HCT116 (cell line): ENCODE results near the gene ZNF148. TPM values are rescaled to one million over a fixed set of nuclear protein-coding genes. Genes with fewer than 3 reads are reported as not detected.

Experiments used
- ATAC-seq: fragments of 200-7000 bp; cut with Tn5 transposase; 2 replicates; pipeline ENCODE4 v1.9.1; 2020; ENCODE audit warnings: mild to moderate bottlenecking, moderate library complexity
- BruUV-seq: library from RNA; stranded (reverse); fragments of 400-500 nt; replicated peaks from 2 replicates; lab custom pipeline; 2021; lab: Mats Ljungman, UMichigan
- CTCF ChIA-PET: fragments of 300-600 bp; sonication (Branson Sonifier 250); formaldehyde crosslinking; loops from one replicate; lab custom pipeline; 2021; ENCODE audit warnings: antibody characterized with exemption; lab: Charles Lee
- POLR2A ChIA-PET: fragments of 300-600, 350-600 bp; sonication (Branson Sonifier 250); formaldehyde crosslinking; loops from one replicate; lab custom pipeline; 2021; ENCODE audit warnings: antibody characterized with exemption; lab: Charles Lee
- RAD21 ChIA-PET, 2 experiments: fragments of 300-600 bp; sonication (Branson Sonifier 250); formaldehyde crosslinking; loops; one replicate each; lab custom pipeline; 2023; ENCODE audit warnings: low total read pairs in 2 of 2; ENCODE audit not compliant: uncharacterized antibody in 2 of 2, unreplicated experiment in 2 of 2, low non-redundant PET in 1 of 2; lab: Charles Lee
- DNase-seq: peaks from one replicate; pipeline ENCODE4 v3.0.0-alpha.2; 2010; ENCODE audit warnings: low read depth, low spot score
- H2AFZ ChIP-seq: fragments of 200-600 bp; shearing (Covaris generic), sonication (generic); 2 replicates; pipeline ENCODE4 v1.6.1; 2017; ENCODE audit warnings: low read depth, mixed run types, mixed read lengths, antibody characterized with exemption, low read length; ENCODE audit not compliant: poor library complexity, severe bottlenecking
- H3K27ac ChIP-seq: 2 replicates; pipeline ENCODE4 v1.5.1; 2012; ENCODE audit warnings: low read depth, low read length
- H3K27me3 ChIP-seq: fragments of 200-600 bp; sonication (generic); 2 replicates; pipeline ENCODE4 v1.6.1; 2016; ENCODE audit warnings: mixed run types, low read length, mixed read lengths; ENCODE audit not compliant: insufficient read depth
- H3K36me3 ChIP-seq, 2 experiments: fragments of 200-500 bp in 1 of 2; fragments of 200-600 bp in 1 of 2; sonication (Bioruptor generic) in 1 of 2; sonication (generic) in 1 of 2; 2 replicates each; pipeline versions ENCODE4 v1.5.1 to v1.6.1; 2014 to 2016; ENCODE audit warnings: low read length in 2 of 2, inconsistent platforms in 1 of 2, mixed read lengths in 1 of 2, mixed run types in 1 of 2; ENCODE audit not compliant: insufficient read depth in 2 of 2, control insufficient read depth in 1 of 2
- H3K4me1 ChIP-seq, 2 experiments: fragments of 200-600 bp in 1 of 2; sonication (generic) in 1 of 2; 2 replicates each; pipeline versions ENCODE4 v1.5.1 to v1.6.1; 2012 to 2017; ENCODE audit warnings: low read length in 2 of 2, inconsistent platforms in 1 of 2, mild to moderate bottlenecking in 1 of 2, mixed read lengths in 1 of 2, mixed run types in 1 of 2, moderate library complexity in 1 of 2; ENCODE audit not compliant: insufficient read depth in 2 of 2, control insufficient read depth in 1 of 2
- H3K4me2 ChIP-seq: fragments of 200-600 bp; sonication (generic); 2 replicates; pipeline ENCODE4 v1.6.1; 2017; ENCODE audit warnings: mixed run types, low read length, mixed read lengths
- H3K4me3 ChIP-seq, 2 experiments: fragments of 200-600 bp in 1 of 2; sonication (generic) in 1 of 2; replicated peaks in 1 of 2; 2 replicates each; pipeline ENCODE4 v1.5.1; 2011 to 2016; ENCODE audit warnings: low read length in 2 of 2, control low read depth in 1 of 2, low read depth in 1 of 2, mild to moderate bottlenecking in 1 of 2, mixed read lengths in 1 of 2, mixed run types in 1 of 2
- H3K79me2 ChIP-seq: fragments of 200-600 bp; sonication (generic); 2 replicates; pipeline ENCODE4 v1.6.1; 2017; ENCODE audit warnings: mild to moderate bottlenecking, mixed run types, low read length, moderate library complexity, mixed read lengths; ENCODE audit not compliant: insufficient read depth
- H3K9ac ChIP-seq: fragments of 200-600 bp; sonication (generic); 2 replicates; pipeline ENCODE4 v1.6.1; 2016; ENCODE audit warnings: low read length, mixed read lengths
- H3K9me2 ChIP-seq: fragments of 200-600 bp; sonication (generic), shearing (Covaris generic); 2 replicates; pipeline ENCODE4 v1.6.1; 2017; ENCODE audit warnings: mixed run types, mild to moderate bottlenecking, moderate library complexity; ENCODE audit not compliant: insufficient read depth
- H3K9me3 ChIP-seq, 2 experiments: fragments of 200-500 bp in 1 of 2; fragments of 200-600 bp in 1 of 2; sonication (Bioruptor generic) in 1 of 2; sonication (generic) in 1 of 2; 2 replicates each; pipeline ENCODE4 v1.6.1; 2014 to 2017; ENCODE audit warnings: low read length in 2 of 2, mixed read lengths in 2 of 2, inconsistent platforms in 1 of 2, low read depth in 1 of 2, mild to moderate bottlenecking in 1 of 2, mixed run types in 1 of 2, moderate library complexity in 1 of 2; ENCODE audit not compliant: control insufficient read depth in 1 of 2, insufficient read depth in 1 of 2
- H4K20me1 ChIP-seq: fragments of 200-600 bp; sonication (generic), shearing (Covaris generic); 2 replicates; pipeline ENCODE4 v1.6.1; 2017; ENCODE audit warnings: mixed run types, mild to moderate bottlenecking, moderate library complexity; ENCODE audit not compliant: insufficient read depth
- CBX3 ChIP-seq: IDR thresholded peaks from 2 replicates; pipeline ENCODE4 v1.6.1; 2012; ENCODE audit warnings: low read depth
- EGR1 ChIP-seq: IDR thresholded peaks from 2 replicates; pipeline ENCODE4 v1.6.1; 2012; ENCODE audit warnings: low read depth
- ELF1 ChIP-seq: IDR thresholded peaks from 2 replicates; pipeline ENCODE4 v1.6.1; 2012; ENCODE audit warnings: low read depth, borderline replicate concordance
- EZH2 ChIP-seq: fragments of 200-600 bp; sonication (generic); IDR thresholded peaks from 2 replicates; pipeline ENCODE4 v1.6.1; 2017; ENCODE audit warnings: antibody characterized with exemption, mixed run types
- JUND ChIP-seq: IDR thresholded peaks from 2 replicates; pipeline ENCODE4 v1.6.1; 2012
- POLR2AphosphoS5 ChIP-seq: IDR thresholded peaks from 2 replicates; pipeline ENCODE4 v1.6.1; 2011; ENCODE audit warnings: mild to moderate bottlenecking, low read depth, low read length, moderate library complexity
- SP1 ChIP-seq: IDR thresholded peaks from 2 replicates; pipeline ENCODE4 v1.6.1; 2012; ENCODE audit warnings: low read depth
- SRF ChIP-seq: IDR thresholded peaks from 2 replicates; pipeline ENCODE4 v1.6.1; 2012; ENCODE audit warnings: low read depth
- YY1 ChIP-seq: IDR thresholded peaks from 2 replicates; pipeline ENCODE4 v1.6.1; 2011; ENCODE audit warnings: low read length, low read depth, moderate library complexity, mild to moderate bottlenecking; ENCODE audit not compliant: insufficient replicate concordance; ENCODE audit errors: extremely low read depth
- intact Hi-C: fragments of 100-400 bp; cut with micrococcal nuclease; formaldehyde crosslinking; loops from 2 replicates; pipeline ENCODE4 v1.10.0; 2022
- total RNA-seq: library from RNA; stranded (reverse); gene quantifications from one replicate; pipeline ENCODE4 v1.2.1, GENCODE V29; 2021; ENCODE audit not compliant: unreplicated experiment
- TF ChIP-seq, protein P1 (sequence below): IDR thresholded peaks from 2 replicates; pipeline ENCODE4 v1.6.1; 2012

Gene ZNF148
- total RNA-seq, 1 experiment from 2014 or later, result 35.0 TPM

- H3K27ac ChIP-seq, result no peak overlapping the region
- TF ChIP-seq SP1 (no peak), POLR2AphosphoS5 (no peak), JUND (no peak), YY1 (no peak), SRF (no peak), ELF1 (no peak), EZH2 (no peak), CBX3 (no peak), EGR1 (no peak)
- TF ChIP-seq, protein P1, sequence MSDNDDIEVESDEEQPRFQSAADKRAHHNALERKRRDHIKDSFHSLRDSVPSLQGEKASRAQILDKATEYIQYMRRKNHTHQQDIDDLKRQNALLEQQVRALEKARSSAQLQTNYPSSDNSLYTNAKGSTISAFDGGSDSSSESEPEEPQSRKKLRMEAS, result no peak
- peaks cover 0 to 5% of the 10 kb centered on the region in 2 experiments; a peak in 1 of 4 replicates for H3K36me3 ChIP-seq
- no TSS peak for BruUV-seq
- H3K9me3 ChIP-seq, result no peaks in the 10 kb centered on the region
- H3K27me3 ChIP-seq, result no peaks in the 10 kb centered on the region
- intact Hi-C loops, result no loop called here
- DNase-seq (no peak), ATAC-seq (no peak)
- no peak overlapping the region for H3K4me2 ChIP-seq
- H3K9ac ChIP-seq, result no peak overlapping the region
- H3K9me2 ChIP-seq, result no peaks in the 10 kb centered on the region
- ChIA-PET POLR2A (no interaction called here), RAD21 (interaction anchor here in 1 of 2 experiments (0.7 kb wide), 1 partner anchor 11 kb away, joined by 3 read pairs; no protein-coding TSS in a partner anchor), CTCF (no interaction called here)
- no peaks in the 10 kb centered on the region for H4K20me1 ChIP-seq
- H3K4me1 ChIP-seq, result no peaks in the 10 kb centered on the region
- no peak overlapping the region for H3K4me3 ChIP-seq
- no peak overlapping the region for H2AFZ ChIP-seq
- peaks cover 7% of the 10 kb centered on the region for H3K79me2 ChIP-seq
Measured at GRCh38 chr3:125194849-125195601, 180.1 kb downstream of the ZNF148 start.
